ENCODE measurements around the gene TEX2.
"Not testable (repeated sequence)": the region's sequence is repeated elsewhere in the genome, so short reads cannot be mapped to it uniquely, and the experiment has no call there.

The TEX2 gene

GRCh38 chr17:64174686-64175456 is 88.2 kb downstream of the TEX2 start:
- no peak for TF ChIP-seq CTCF (conservative IDR thresholded peaks at IDR 0.05)
- no peak overlapping the region for H3K27ac ChIP-seq

GRCh38 chr17:64173646-64174045 is 89.4 kb downstream of the TEX2 start:
- no peak overlapping the region for H3K27ac ChIP-seq
- no peak for TF ChIP-seq CTCF (conservative IDR thresholded peaks at IDR 0.05)

- H3K27ac ChIP-seq = no peak overlapping the region
- TF ChIP-seq CTCF (conservative IDR thresholded peaks at IDR 0.05) = no peak
Observed at GRCh38 chr17:64172510-64172909, 90.5 kb downstream of the TEX2 start.

GRCh38 chr17:64171041-64171440 is 92.0 kb downstream of the TEX2 start:
- H3K27ac ChIP-seq = no peak overlapping the region
- no peak for TF ChIP-seq CTCF (conservative IDR thresholded peaks at IDR 0.05)

GRCh38 chr17:64170286-64170685 is 92.8 kb downstream of the TEX2 start:
- H3K27ac ChIP-seq = no peak overlapping the region
- TF ChIP-seq CTCF (conservative IDR thresholded peaks at IDR 0.05) = no peak

GRCh38 chr17:64167666-64168065 is 95.4 kb downstream of the TEX2 start:
- H3K27ac ChIP-seq = not testable (repeated sequence)

- TF ChIP-seq CTCF (conservative IDR thresholded peaks at IDR 0.05) = no peak
- H3K27ac ChIP-seq = no peak overlapping the region
Observed at GRCh38 chr17:64166876-64167275, 96.2 kb downstream of the TEX2 start.

GRCh38 chr17:64165347-64165746 is 97.7 kb downstream of the TEX2 start:
- no peak for TF ChIP-seq CTCF (conservative IDR thresholded peaks at IDR 0.05)

More at GRCh38 chr17:64165347-64165746, 97.7 kb downstream of the TEX2 start:
- H3K27ac ChIP-seq = no peak overlapping the region

All from VCaP (cell line).